ENCODE measurements around the gene SLC22A2.

Gene SLC22A2

DNA sequence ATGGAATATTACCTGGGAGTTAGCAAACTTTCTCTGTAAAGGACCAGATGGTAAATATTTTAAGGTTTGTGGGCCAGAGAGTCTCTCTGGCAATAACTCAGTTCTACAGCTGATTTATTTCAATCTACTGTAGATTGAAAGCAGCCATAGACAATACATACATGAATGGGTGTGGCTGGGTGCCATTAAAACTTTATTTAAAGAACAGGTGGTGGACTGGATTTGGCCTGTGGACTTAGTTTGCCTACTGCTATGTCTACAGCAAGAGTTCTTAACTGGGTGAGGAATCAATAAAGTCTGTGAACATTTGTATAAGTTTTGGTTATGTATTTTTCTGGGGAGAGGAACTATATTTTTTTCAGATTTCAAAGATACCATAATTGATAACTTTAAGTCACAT, 55.1 kb downstream of the SLC22A2 start:
- DNase-seq, result no peak

DNA sequence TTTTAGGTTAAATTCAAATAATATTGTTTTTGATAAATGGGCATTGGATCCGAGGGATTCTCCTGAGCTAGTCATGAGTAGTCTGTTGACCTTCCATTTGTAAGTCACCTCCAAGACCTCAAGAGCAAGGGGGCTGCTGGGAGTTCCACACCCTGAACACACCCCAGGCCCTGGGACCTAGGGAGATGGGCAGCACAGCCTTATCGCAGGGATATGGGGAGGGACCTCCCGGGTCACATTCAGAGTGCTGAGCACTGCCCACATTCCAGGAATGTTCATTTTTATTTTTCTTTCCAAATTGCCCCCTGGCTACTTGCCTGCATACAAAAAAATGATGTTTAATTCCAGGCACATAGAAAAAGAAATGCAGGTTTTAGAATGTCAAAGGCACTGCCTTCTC, 55.5 kb downstream of the SLC22A2 start:
- DNase-seq, result no peak

GRCh38 chr6:160202411-160202810, 56.2 kb downstream of the SLC22A2 start:
- DNase-seq, result no peak

- DNase-seq, result no peak
Measured at GRCh38 chr6:160201061-160201460, 57.6 kb downstream of the SLC22A2 start.

GRCh38 chr6:160198606-160199211, 59.9 kb downstream of the SLC22A2 start:
- no peak for DNase-seq

- no peak for DNase-seq
Measured at GRCh38 chr6:160197662-160198061, 61.0 kb downstream of the SLC22A2 start.

DNA sequence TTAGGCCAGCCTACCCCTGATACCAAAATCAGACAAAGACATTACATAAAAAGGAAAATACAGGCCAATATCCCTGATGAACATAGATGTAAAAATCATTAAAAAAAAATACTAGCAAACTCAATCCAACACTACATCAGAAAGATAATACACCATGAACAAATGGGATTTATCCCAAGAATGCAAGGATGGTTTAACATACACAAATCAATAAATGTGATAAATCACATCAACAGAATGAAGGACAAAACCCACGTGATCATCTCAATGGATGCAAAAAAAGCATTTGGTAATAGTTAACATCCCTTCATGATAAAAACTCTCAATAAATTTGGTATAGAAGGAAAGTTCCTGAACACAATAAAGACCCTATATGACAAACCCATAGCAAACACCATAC, 63.8 kb downstream of the SLC22A2 start:
- DNase-seq, result no peak

GRCh38 chr6:160192840-160193239, 65.8 kb downstream of the SLC22A2 start:
- DNase-seq, result no peak

DNA sequence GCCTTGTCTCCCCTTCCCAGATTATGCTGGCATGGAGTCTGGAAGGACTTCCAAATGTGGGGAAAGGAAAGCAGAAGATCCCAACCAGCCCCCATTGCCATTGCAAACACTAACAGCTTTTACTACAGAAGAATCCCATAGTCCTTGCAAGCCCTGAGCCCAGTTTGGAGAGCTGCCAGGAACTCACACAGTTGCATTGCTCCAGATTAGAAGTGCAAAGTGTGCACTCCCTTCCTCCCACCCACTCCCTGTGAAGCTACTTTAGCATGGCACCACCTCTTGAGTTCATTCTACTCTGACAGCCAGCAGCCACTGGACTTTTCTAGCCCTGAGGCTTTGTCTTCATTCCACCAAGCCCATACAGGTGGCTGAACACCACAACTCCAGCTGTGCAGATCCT, 67.6 kb downstream of the SLC22A2 start:
- no peak for DNase-seq

GRCh38 chr6:160190081-160190480, 68.5 kb downstream of the SLC22A2 start:
- DNase-seq, result no peak

- DNase-seq, result no peak
Measured at GRCh38 chr6:160188773-160189172, 69.8 kb downstream of the SLC22A2 start.

DNA sequence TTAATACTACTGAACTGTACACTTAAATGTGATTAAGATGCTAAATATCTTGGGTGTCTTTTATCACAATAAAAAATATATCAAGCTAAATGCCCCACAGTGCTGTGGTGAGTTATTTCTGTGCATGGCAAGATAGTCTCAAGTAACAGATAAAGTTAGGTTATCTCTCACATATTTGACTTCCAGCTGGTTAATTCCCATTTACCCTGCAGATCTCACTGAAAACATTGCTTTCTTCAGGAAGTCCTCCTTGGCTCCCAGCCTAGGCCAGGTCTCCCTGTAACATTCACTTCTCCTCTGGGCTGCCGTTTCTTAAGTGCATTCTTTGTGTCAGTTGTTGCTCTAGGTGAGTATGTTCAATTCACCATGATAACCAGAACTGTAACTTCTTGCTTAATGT, 77.9 kb downstream of the SLC22A2 start:
- no peak for DNase-seq

- no peak for DNase-seq
Measured at GRCh38 chr6:160178271-160178670, 80.3 kb downstream of the SLC22A2 start.

DNA sequence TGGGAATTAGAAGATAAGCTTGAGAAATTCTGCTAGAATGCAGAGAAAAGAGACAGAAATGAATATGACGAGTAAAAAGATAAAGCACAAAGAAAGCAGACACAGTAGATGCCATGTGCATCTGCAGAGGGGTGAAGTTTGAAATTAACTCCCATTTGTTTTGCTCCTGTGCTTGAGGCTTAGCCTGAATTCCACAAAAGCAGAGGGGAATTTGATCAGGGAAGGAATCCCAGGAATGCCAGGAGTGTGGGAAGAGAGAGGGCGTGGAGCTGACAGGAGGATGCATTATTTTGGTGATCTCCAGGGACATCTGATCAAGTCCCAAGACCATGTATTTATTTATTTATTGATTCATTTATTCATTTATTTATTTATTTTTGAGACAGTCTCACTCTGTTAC, 81.4 kb downstream of the SLC22A2 start:
- no peak for DNase-seq

DNA sequence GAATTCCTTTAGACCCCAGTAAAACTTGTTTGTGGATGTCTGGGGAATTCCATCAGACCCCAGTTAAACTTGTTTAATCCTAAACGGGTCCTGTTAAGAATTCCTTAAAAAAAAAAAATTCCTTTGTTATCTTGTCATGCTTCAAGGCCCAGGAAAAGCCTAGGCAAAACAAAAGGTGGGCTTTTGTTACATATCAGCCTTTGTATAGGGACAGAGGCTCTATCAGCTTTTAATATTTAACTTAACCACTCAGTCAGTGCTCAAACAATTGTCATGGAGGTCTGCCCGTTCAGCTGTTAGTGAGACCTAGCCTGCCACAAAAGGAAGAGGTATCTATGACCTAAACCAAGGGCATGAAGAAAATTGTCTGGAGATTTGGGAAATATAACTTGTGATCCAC, 83.9 kb downstream of the SLC22A2 start:
- DNase-seq, result no peak

- no peak for DNase-seq
Measured at GRCh38 chr6:160173806-160174527, 84.7 kb downstream of the SLC22A2 start.

DNA sequence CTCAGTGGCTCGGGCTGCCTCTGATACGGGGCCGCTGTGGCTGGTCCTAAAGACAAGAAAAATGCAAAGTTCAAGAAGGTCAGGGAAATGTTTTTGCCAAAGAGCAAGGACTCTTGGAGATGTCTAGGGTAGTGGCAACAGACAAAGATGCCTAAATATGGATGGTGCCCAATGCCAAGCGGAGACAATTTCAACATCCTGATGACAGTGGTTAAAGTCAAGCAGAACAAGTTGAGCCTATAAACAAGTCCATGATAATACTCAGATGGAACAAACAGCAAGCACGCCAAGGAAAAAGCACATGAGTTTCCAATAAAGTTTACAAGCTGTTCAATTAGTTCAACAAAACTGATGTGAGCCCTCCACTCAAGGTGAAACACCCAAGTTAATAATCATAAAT, 85.9 kb downstream of the SLC22A2 start:
- no peak for DNase-seq

- no peak for DNase-seq
Measured at GRCh38 chr6:160170018-160170680, 88.5 kb downstream of the SLC22A2 start.

DNA sequence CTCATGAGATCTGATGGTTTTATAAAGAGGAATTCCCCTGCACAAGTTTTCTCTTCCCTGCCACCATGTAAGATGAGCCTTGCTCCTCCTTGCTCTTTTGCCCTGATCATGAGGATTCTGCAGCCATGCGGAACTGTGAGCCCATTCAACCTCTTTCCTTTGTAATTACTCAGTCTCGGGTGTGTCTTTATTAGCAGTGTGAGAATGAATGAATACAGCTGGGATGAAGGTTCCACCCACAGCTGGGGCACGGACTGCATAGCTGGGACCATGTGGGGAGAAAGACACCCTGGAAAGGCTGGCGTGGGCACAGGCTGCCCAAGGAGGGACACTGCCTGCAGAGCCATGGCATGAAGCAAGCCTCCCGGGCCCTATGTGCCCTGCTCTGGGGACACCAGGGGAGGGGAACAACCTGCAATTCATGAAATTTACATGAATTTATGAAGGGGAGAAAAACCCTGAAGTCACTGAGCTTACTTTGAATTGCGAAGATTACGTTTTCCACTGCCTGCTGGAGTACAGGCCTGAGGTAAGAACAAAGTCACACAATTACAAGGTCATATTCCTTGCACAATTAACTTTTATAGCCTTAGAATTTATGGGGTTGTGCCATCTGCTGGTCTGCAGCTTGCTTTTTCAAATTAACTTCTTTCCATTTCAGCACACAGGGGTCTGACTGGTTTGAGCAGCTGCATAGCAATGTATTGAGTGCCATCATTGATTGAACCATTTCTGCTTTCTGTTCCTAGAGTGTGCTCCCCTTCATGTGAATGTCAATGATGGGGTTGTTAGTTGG, 90.8 kb downstream of the SLC22A2 start:
- no peak for DNase-seq
